ENCODE results near the gene CCDC167. TPM values are rescaled to one million over a fixed set of nuclear protein-coding genes. Genes with fewer than 3 reads are reported as not detected.
"Not testable (repeated sequence)": the region's sequence is repeated elsewhere in the genome, so short reads cannot be mapped to it uniquely, and the experiment has no call there.

CCDC167 gene
- total RNA-seq, 1 experiment from 2014 or later = 89.8 TPM

DNA sequence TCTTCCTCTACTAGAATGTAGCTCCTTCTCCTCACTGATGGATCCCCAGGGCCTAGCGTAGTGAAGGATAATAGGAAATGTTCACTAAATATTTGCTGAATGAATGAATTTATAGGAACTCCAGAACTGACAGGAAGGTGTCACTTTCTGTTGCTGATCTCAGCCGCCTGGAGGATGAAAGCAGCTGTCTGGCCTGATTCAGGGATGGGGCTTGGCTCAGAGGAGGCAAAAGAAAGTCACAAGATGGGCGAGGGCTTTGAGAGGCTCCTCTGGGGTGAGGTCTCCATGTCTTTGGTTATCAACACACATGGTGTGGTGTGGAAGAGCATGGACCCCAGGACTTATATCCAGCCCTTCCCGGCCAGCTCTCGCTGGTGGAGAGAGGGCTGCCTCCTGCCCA lies 11.5 kb upstream of the CCDC167 start:
- DNase-seq (ENCODE audit: low read depth) = no peak

DNA sequence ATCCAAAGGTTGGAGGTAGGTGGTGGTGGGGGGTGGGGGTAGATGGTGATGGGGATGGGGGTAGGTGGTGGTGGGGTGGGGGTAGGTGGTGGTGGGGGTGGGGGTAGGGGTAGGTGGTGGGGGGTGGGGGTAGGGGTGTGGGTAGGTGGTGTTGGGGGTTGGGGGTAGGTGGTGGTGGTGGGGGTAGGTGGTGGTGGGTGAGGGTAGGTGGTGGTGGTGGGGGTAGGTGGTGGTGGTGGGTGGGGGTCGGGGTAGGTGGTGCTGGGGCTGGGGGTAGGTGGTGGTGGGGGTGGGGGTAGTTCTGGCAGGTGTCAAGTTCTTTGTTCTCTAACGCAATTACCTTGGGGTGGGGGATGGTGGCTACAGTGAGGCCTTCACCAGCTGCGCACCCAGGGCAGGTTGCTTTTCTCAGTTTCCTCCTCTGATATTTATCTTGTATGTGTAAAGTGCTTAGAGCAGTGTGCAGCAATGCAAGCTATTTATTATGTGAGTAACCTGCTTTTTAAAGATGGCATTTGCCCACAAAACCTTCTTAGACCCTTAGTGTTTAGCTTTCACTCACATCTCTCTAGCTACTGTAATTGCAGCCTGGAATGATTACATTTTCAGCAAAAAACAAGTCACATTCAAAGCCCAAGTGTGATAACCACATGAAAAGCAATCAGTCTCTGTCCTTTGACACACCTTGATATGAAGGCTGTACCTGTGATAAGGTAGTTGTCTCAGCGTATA lies 8.2 kb upstream of the CCDC167 start:
- no peak for DNase-seq (ENCODE audit: low read depth)

DNA sequence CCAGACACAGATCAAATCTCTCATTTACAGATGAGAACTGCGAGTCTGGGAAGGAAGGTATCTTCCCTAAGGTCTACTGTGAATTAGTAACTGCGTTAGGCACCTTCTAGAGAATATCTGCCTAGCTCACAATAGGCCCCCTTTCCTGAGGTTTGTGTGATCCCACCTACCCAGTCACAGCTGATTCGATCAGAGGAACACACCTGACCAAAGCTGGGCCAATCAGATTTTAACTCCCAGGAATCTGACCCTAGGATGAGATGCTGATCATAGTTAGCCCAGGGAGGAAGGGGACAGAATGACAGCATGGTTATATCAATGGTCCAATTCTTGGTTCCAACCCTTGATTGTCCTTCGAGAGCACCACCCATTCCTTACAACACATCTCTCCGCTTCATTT lies 7.4 kb upstream of the CCDC167 start:
- no peak for DNase-seq (ENCODE audit: low read depth)

DNA sequence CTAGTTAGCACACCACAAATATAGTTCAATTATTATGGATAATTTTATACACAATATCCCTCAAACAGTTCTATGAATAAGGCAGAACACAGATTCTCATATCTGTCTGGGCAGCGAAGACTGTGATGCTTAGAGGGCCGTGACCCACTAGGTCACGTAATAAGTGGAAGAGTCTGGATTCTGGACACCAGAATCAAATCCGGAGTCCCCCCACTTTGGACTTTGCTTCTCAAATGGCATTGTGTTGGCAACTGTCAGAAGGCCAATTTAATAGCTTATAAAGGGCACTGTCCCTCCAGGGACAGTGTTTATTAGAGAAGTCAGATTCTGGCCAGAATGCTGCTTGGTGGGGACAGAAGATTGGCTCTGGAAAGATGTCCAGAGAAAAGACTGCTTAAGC lies 6.8 kb upstream of the CCDC167 start:
- no peak for DNase-seq (ENCODE audit: low read depth)

DNA sequence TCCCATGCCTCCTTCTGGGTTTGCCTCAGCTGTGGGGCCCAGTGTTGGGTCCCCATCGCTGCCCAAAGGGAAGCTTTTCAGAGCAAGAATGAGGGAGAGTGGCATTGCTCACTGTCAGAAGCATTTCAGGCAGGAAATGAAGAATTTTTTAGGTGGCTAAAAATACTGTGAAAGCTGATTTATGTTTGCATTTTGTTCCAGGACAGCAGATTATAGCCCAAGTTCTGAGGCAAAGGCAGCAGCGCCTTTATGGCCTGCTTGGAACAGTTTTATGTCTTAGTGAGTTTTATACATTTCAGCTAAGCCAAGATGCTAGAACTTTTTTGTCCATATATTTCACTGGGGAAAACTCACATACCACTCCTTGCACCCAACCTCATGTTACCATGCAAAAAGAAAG lies 4.3 kb upstream of the CCDC167 start:
- DNase-seq (ENCODE audit: low read depth) = no peak

DNA sequence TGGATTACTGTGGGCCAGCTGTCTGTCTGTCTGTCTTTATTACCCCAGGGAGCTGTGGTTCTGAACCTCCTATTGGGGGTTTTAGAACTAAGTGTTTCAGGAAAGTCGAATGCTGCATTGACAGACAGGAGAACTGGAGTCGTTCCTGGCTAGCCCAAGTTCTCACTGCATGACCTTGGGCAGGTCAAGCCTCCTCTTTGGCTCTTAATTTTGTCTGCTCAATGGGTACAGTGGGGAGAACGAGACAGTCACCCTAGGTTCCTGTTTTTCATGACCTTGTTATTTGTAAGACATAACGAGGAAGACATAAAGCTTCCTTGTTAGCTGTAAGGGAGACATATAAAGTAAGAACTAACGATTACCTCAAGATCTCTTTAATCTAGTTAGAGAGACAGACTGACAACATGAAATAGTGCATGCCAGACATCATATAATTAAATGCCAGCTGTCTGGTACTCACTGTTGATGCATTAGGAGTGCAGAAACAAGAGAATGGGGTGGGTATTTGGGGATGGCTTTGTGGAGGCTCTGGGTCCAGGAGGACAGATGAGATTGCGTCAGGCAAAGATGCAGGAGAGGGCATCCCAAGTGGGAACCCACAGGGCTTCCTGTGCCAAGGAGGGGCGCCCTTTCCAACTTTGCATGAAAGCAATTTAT lies 3.7 kb upstream of the CCDC167 start:
- DNase-seq (ENCODE audit: low read depth) = no peak

DNA sequence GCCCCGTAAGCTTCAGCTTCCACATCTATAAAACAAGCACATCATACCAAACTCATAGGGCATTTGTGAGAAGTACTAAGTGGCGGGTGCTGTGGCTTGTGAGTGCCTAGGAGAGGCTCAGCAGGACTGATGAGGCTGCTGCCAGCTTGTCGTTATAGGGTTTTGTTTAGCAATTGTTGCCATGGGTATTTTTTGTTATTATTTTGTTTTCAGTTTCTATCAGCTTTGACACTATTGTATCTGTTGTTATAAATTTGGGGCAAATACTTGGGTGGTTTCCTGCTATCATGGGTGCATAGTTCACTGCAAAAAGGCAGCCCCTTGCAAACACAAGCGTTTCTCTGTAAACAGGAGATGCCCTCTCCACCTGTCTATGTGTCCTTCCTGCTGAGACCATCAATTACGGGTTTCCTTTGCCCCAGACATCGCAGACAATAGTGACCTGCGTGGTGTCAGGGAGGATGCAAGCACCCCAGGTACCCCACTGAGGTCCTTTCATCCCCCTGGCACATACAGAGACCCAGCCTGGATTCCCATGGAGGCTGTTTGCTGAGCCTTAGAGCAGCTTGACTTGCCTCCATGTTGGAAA lies 3.1 kb upstream of the CCDC167 start:
- no peak for DNase-seq (ENCODE audit: low read depth)

DNA sequence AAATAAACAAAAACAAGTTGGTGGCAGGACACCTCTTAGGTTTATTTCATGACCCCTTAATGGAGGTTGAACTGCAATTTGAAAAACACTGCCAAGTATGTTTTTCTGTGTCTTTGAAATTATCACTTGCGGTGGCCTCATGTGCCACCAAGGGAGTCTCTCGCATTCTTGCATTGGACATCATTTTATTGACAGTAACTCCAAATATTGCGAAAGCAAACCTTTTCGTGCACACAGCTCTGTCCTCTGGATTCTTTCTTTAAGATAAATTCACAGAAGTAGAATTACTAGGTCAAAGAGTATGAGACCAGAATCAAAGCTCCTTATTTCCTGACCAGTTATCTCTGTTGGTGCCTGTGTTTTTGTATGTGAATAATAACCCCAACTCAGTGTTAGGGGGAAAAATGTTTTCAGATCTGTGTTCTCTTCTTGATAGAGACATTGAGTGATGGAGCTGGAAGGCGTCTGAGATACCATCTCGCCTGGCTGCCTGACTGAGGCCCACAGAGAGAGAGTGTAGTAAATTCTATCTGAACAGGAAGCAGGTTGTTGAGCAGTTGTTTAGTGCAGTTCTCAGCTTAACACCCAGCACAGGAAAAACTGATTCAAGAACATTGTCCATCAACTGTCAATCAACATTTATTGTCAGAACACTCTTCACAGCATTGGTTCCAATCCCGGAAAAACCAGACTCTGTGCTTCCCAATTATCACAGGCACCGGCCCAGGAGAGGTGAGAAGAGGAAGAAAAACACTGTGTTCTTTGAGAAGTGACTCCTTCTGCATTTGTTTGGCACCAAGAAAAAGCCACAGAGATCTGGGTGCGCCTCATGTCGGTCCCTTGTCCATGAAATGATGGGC lies 2.2 kb upstream of the CCDC167 start:
- DNase-seq (ENCODE audit: low read depth) = no peak

DNA sequence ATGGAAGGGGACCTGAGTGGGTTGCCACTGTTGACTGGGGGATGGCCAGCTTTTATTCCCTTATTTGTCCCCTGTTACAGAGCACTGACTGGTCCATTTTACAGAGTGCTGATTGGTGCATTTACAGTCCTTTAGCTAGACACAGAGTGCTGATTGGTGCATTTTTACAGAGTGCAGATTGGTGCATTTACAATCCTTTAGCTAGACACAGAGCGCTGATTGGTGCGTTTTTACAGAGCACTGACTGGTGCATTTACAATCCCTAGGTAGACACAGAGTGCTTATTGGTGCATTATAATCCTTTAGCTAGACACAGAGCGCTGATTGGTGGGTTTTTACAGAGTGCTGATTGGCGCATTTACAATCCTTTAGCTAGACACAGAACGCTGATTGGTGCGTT lies 1.2 kb upstream of the CCDC167 start:
- DNase-seq (ENCODE audit: low read depth) = not testable (repeated sequence)

DNA sequence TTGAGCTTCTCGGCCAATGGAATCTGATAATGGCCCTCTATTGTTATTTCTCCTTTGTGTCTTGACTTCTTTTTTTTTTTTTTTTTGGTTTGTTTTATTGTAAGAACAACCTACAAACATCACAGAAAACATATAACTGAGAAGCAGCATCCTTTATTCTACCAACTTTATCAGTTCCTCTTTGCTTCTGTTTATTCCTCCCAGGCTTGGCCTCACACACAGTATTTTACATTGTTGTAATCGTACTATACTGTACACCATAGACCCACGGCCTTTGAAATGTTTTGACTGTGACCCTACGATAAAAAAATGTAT lies 558 bp upstream of the CCDC167 start:
- DNase-seq (ENCODE audit: low read depth) = no peak

DNA sequence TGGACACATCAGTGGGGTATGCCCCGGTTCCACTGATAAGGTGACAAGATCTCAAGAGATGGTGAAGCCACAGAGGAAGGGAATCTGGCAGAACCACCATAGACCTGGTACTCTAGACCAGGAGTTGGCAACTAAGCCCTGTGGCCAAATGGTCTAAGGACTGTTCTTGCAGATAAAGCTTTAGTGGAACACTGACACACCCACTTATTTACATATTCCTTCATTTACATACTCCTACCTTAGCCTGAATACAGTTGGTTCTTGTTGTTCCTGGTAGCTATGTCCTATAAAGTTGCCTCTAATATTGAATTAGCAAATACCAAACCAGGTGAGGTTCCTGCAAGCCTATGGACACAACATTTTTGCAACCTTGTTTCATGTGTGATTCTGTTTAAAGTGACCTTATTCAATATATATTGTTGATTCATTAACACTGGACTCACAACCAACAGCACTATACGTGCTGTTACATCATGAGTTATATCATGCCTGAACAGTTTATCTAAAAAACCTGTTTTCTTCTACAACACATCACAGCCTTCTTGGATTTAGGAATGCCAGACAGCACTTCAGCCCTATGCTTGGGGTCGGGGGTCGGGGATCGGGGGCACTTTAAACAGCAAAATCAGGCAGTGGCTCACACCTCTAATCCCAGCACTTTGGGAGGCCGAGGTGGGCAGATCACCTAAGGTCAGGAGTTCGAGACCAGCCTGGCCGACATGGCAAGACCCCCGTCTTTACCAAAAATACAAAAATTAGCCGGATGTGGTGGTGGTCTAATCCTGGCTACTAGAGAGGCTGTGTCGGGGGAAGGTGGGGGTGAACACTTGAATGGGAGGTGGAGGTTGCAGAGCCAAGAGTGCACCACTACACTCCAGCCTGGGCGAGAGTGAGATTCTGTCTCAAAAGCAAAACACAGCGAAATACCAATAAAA lies 2.5 kb downstream of the CCDC167 start:
- no peak for DNase-seq (ENCODE audit: low read depth)

DNA sequence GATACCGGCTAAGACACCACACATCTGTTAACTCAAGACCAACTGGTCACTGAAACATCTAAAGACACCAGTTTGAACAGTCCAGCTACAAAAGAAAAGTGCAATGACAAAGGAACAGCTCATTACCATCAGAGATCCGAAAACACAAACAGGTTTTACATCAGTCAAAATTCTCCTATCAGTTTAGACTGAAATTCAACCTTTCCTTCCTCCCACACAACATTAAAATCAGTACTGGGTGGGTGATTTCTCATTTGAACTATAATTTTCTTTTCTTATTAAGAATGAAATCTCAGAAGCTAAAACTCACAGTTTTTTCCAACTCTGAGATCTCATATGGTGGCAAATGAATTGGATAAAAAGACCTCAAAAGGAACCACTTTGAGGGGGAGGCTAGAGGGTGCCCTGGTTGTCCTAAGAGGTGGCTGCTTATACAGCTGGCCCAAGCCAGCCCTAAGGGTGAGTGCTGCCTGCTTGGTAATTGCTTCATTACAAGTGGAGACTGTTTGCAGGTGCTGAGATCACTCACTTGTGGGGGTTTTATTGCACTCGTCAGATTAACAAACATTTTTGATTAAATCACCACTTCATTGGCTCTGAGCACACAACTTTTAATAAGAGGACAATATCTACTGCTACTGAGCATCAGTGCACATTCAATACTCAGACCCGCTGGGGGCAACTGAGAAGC lies 4.3 kb downstream of the CCDC167 start:
- DNase-seq (ENCODE audit: low read depth) = no peak

DNA sequence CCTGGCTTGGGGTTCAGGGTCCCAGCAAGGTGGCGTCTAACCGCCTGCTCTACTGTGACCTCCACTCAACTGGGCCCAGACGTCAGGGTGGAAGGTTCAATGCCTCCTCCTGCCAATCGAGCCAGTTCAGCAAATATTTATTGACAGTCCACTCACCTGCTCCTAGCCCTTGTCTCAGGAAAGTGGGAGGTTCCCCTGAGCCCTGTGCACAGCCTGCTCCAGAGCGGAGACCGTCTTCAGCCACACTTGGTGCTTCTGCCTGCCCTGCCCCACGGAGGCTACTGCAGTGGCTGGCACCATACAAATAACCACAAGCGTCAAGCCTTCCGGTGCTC lies 6.1 kb downstream of the CCDC167 start:
- DNase-seq (ENCODE audit: low read depth) = no peak

DNA sequence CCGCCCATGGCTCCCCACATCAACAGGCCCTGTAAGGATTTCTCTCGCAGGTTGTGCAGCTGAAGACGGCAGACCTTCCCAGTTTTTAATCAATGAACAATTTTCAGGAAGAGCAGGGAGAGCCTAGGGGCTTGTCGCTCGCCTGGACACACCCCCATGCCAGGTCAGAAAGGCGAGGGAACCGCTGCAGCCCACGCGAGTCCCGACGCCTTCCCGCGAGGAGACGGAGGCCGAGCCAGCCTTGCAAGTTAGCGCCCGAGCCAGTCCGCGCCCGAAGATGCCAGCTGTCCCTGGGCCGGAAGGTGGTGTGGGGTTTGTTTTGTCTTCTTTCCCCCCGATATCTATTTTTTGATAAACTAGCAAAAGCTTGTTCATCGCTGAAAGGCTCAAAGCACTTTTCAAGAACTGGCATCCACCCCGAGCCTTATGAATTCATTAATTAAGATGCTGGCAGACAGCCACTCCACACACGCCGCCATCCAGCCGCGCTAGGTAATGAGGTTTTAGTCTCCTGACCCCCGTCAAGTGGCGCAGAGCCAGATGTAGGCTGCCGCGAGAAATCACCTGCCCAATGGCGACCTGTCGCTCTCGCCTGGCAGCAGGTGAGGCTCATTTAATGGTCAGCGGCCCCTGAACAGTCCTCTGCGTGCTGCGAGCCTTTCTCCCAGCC lies 6.6 kb downstream of the CCDC167 start:
- no peak for DNase-seq (ENCODE audit: low read depth)

DNA sequence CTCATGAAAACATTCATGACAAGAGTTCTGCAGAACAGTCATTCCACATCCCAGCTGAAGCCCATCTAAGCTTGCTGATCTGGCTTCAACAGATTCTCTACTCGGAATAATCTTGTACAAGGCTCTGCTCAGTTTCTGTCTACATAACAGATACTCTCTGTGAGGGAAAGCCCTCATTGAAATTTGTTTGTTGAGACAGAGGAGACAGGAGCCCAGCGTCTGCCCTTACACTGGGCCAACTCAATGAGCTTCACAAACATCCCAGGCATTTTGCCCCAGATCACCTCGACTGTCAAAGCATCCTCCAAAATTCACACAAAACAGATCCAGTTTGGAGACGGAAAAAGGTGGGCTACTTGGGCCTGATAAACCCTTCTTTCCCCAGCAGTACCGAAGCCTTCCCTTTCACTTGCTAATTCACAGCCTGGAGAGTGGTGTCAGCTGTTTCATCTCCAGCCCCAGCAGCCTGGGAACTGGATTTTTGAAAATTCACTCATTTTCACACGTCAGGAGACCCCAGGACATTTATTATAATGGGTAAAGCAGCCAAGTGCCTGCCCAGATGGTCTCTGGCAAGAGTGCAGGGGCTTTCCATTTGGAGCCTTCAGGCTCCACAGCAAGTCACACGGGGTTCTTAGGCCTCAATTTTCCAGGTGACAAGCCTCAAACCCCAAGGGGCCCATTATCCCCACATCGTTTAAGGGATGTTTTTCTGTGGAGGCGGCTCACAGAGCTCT lies 7.3 kb downstream of the CCDC167 start:
- no peak for DNase-seq (ENCODE audit: low read depth)

DNA sequence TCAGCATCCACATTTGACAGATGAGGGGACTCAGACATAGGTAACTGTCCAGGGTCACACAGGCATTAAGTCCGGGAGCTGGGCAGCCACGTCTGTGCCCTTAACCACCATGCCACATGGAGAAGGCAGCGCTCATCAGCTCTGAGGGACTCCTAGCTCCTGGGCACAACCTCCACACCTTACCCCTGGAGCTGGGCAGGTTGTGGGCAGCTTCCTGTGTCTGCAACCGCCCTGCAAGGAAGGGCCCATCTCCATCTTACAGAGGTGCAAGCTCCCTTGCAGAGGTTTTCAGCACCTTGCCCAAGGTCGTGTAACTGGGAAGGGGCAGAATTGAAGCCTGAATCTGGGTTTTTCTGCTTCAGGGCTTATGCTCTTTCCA lies 7.9 kb downstream of the CCDC167 start:
- DNase-seq (ENCODE audit: low read depth) = no peak

DNA sequence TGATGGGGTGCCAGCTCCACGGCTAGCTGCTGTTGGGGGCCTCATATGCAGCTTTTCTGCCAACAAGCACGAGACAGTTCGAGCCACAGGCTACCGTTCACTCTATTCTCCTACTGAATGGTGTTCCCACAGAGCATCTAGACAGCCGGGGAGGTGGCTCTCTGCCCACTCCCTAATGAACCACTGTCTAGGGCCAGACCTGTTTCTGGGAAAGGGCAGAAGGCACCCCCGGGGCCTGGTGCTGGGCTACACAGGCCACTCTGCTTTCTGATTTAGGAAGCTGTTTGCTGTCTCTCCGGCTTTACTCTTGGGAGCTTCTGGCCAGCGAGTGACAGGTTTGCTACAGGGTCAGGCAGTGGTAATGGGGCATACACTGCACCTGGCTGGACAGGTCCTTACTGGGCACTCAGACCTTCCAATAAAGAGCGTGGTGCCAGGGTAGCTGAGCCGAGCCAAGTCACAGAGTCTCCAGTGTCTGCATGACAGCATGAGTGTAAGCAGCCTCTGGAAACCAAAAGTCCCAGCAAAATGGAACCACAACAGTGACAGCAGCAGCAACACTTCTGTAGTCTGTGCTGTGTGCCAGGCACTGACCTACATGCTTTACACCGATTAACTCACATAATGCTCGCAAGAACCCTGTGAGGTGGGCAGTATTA lies 8.4 kb downstream of the CCDC167 start:
- no peak for DNase-seq (ENCODE audit: low read depth)

DNA sequence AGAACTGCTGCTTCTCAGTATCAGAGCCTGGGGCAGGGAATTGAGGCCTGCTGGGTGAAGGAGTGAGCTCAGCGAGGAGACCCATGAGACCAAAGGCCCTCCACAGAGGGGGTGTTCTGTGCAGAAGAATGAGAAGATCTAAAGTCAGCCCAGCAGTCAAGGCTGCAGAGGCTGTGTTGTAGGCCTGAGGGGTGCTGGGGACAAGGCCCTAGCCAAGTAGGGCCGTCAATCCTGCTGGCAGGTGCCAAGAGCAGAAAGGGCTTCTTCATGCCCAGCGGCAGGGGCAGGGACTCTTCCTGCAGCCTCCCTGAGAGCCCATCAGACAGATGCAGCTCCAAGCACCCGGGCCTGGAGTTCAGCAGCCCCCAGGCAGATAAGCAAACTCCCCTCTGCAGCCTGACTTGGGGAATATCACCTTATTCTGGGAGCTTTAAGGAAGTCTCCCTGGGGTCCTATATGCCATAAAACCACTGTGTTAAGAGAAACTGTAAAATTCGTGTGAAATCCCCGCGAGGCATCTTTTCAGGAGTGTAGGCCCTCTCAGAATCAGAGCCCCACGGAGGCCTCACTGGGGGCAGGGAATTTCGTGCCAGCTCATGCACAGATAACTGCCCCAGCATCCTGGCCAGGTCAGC lies 9.0 kb downstream of the CCDC167 start:
- DNase-seq (ENCODE audit: low read depth) = no peak
